Left renal pelvis (tissue), 4 donors: Measurements from ENCODE around the gene KIAA0930. TPM values are rescaled to one million over a fixed set of nuclear protein-coding genes. Genes with fewer than 3 reads are reported as not detected.
"Not testable (repeated sequence)": the region's sequence is repeated elsewhere in the genome, so short reads cannot be mapped to it uniquely, and the experiment has no call there.

Experiments
- DNase-seq, 4 donors: peaks; one replicate each; pipeline ENCODE4 v3.0.0-alpha.2; 2013; ENCODE audit warnings: low read depth in 4 of 4, low spot score in 3 of 4
- polyA plus RNA-seq, 4 donors: library from polyadenylated mRNA; unstranded; fragments of 120-200 nt; gene quantifications; one replicate each; pipeline ENCODE4 v1.2.1, GENCODE V29; 2013; ENCODE audit not compliant: insufficient read length in 4 of 4

The KIAA0930 gene
- polyA plus RNA-seq, 4 donors: 17.4 to 25.2 (median 24.1) TPM

DNA sequence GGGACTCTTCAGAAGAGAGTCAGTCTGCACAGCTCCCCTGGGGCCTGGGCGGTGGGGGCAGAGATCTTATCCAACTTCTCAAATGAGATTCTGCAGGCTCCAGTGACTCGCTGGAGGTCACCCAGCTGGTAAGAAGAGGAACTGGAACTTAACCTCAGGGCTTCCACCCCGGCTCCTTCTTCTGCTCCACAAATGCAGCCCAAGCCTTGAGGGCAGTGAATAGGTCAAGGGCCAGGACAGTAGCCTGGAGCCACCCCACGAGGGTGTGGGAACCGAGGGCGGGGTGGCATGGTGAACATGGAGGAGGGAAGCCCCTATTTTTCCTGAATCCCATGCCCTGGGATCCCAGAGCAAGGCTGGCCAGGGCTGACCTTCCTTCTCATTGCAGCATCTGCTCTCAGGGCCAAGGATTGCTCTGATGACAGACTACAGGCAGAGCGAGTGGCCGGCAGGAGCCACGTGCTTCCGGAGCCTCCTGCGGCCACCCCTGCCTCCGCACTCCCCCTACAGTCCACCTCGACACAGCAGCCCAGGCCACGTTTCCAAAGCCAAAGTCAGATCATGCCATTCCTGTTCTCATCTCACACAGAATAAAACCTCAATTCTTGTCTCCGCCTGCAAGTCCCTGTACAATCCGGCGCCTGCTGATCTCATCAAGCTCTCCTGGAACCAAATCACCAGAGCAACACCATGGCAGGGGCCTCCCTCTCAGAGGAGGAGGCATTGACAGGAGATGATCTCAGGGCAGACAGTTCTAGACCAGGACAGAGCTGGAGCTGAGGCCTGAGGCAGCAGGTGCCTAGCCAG lies 23.0 kb upstream of the KIAA0930 start:
- no peak for DNase-seq

DNA sequence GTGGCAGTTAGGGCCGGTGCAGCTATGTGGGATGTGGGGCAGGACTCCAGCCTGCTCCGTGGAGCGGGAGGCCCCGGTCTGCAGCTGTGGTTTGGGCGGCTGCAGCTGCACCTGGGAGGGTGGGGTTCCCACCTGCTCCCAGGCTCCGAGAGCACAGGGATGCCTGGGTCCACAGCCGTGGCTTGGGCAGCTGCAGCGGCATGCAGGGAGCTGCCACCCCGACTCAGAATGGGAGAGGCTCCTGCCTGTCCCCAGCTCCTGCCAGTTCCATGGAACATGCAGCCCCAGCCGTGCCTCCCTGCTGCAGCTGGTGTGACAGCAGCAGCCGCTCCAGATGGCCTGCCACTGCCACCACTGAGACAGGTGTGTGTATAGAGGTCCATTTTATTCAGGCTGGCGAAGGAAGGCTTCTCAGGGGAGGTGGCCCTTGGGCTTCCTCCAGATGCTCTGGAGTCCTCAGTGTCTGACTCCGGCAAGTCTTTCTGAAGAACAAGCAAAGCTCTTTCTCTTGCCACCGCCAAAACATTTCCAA lies 22.3 kb upstream of the KIAA0930 start:
- DNase-seq: no peak

DNA sequence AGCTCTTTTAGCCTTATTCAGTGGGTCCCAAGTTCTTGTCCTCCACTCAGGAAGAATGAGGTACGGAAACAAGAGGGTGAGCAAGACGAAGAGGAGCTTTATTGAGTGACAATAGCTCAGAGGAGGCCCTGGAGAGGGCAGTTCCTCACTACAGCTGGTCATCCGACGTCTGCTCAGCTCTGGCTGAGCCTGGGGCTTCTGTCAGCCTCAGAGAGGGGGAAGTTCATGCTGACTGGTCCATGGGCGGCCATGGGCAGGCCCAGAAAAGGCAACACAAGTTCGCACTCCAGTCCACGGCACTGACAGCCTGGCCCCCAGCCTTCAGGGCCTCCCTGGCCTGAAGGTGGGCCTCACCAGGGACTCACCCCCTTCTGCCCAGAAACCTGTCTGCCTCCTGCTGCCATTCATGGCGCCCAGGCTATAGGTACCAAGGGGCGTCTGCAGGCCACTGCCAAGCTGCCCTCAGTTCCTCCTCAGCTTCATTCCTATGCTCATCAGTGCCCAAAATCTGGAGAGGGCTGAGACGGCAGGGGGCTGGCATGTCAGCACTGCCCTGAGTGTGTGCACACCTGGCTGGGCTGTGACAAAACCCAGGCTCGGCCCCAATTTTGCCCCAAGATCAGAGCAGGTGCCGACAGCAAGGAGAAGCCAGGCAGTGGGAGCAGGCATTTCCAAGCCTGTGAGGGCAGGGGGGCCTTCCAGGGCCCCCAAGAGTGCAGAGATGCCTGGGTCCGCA lies 21.7 kb upstream of the KIAA0930 start:
- DNase-seq: no peak

DNA sequence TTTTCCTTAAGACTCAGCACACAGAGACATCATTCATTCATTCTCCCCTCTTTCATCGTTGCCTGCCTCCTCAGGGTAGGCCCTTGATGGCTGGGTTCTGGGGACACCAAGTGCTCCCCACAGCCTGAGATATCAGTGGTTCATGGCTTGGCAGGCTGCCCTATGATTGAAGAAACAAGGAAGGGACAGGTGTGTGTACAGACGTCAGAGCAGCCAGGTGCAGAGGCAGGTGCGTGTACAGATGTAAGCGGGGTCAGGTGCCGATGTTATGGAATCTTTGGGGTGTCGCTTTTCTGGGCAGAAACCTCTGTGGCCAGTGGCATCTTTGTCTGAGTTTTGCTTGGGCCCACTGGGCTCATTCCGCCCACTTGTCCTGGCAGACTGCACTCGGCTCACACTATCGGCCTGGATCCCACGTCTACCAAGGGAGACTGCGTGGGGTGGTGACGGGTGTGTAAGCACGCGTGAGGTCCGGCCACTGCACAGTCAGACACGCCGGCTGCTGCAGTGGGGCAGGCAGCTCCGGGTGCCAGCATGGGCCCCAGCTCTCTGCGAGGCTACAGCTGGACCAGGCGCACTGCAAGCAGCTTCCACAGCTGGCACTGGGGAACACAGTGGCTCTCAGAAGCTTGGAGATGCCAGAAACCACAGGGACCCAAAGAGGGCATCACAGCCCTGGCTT lies 20.9 kb upstream of the KIAA0930 start:
- no peak for DNase-seq

DNA sequence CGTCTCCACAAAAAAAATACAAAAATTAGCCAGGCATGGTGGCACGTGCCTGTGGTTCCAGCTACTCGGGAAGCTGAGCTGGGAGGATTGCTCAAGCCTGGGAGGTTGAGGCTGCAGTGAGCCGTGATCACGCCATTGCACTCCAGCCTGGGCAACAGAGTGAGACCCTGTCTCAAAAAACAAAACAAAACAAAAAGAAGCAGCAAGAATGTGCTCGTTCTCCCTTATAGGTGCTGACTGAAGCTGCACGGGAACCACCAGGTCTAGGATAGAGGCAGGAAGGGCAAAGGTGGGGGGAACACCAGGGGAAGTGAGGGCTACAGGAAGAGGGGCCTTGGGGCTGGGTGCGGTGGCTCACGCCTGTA lies 19.7 kb upstream of the KIAA0930 start:
- DNase-seq: not testable (repeated sequence)

DNA sequence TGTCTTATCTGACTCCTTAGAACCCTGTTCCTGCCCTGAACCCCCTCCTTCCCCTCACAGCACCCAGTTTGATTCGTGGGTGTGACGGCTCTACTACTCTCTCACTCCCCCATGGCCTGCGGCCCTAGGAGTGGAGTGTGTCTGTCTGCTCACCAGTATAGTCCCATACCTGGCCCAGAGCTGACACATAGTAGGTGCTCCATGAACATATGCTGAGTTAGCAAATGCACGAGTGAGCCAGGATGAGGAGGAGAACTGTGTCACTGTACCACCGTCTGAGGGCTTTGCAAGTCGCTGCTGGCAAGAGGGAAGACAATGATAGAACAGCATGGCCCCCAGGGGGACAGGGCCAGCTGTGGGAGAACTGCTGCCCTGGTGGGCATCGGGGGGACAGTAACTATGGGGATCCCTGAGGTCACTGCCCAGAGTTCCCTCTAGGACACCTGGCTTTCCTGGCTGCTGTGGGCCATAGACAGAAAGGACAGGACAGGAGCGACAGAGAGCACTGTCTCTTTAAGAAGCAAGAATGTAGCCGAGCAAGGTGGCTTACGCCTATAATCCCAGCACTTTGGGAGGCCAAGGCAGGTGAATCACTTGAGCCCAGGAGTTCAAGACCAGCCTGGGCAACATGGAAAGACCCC lies 19.2 kb upstream of the KIAA0930 start:
- no peak for DNase-seq

DNA sequence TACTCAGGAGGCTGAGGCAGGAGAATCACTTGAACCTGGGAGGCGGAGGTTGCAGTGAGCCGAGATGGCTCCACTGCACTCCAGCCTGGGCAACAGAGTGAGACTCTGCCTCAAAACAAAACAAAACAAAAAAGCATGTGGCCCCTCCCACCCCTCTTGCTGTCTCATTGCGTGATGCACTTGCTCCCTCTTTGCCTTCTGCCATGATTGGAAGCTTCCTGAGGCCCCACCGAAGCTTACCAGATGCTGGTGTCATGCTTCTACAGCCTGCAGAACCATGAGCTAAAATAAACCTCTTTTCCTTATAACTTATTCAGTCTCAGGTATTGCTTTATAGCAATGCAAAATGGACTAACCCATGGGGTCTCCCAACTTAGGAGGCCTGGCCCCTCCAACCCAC lies 17.2 kb upstream of the KIAA0930 start:
- DNase-seq: not testable (repeated sequence)

DNA sequence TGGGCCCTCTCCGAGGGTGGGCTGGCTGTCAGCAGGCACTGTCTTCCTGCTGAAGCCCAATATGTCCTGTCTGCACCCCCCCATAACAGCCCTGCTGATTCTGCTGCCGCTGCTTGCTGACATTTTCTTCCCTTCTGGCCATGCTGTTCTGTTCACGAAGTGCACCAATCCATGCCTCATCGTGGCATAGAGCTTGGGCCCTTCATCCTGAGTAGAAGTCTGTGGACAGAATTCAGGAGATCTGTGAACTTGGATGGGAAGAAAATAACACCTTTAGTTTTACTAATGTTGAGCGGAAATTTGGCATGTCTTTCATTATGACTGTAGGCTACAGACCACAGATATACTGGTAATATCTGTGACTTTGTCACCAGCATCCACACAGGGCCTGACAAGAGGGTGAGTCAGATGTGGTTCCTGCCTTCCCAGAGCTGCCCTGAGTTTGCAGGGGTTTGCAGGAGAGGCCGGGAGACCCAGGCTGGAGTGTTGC lies 14.1 kb upstream of the KIAA0930 start:
- no peak for DNase-seq

DNA sequence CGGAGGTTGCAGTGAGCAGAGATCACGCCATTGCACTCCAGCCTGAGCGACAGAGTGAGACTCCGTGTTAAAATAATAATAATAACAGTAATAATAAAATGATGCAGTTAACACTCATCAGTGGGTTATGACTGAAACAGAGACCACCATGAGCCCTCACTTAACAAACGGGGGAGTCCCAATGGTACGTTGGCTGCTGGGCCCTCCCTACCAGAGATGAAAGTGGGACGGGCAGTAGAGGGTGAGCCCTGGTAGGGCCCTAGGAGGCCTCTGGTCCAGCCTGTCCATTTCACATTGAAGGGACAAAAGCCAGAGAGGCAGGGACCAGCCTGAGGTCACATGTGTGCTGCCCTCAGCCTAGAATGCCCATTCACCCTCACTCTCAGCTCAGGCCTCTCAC lies 13.7 kb upstream of the KIAA0930 start:
- DNase-seq: no peak

DNA sequence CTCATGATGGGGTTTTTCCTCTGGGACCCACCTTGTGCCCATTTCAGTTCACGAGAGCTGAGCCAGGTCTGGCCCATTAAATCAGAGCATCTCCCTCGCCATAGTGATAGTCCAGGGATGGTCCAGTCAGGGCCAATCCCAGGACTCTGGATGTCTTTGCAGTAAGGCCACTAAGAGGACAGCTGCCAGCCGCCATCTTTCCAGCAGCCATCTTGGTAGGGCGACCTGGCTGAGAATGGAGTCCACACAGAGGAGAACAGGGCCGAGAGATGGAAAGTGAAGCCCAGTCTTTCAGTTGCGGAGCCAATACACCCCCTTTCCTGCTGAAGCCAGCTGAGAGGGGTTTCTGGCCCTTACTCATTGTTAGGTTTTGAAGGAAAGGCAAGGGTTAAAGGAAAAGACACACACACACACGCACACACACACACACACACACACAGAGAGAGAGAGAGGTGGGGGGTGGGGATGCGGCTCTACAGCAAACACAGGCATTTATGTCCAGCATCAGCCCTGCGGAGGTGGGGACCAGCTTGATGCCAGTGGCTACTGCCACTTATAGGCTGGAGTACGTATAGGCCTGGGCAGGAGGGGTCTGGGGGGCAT lies 12.4 kb upstream of the KIAA0930 start:
- no peak for DNase-seq

DNA sequence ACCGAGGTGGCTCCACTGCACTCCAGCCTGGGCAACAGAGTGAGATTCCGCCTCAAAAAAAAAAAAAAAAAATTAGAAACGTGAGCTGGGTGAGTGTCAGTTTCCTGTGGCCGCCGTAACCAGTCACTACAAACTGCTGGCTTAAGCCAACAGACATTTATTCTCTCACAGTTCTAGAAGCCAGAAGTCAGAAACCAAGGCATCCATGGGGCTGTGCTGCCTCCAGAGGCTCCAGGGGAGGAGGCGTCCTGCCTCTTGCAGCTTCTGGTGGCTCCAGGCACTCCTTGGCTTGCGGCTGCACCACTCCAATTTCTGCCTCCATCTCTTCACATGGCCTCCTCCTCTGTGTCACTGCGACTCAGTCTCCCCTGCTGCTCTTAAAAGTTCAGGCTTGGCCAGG lies 11.1 kb upstream of the KIAA0930 start:
- DNase-seq: no peak

DNA sequence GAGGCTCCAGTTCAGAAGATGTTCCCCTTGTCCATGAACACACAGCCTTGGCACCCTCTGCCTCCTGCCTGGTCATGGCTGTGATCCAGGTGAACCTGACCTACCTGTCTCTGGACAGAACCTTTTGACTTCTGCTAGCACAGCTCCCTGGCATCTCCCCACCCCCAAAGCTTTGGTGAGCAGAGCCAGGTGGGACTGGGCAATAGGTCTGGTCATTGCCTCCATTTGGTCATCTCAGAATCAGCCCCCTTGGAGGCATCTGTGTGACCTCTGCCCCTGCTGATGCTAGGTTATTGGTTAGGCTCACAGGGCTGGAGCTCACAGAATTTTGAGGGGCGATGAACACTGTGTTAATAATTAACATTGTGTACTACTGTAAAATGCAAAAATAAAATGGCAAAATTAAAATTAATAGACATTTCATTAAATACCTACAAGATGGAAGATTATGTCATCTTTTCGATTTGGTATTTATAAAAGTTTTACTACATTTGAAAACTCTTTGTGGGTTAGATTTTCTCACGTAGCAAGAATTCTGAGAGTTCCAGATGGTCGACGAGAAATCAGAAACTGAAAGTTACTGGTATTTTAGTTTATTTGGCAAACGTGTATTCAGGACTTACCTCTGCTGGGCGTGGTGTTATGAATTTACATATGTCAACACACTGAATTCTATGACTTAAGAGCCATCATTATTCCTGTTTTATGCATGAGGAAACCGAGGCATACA lies 8.3 kb upstream of the KIAA0930 start:
- no peak for DNase-seq

DNA sequence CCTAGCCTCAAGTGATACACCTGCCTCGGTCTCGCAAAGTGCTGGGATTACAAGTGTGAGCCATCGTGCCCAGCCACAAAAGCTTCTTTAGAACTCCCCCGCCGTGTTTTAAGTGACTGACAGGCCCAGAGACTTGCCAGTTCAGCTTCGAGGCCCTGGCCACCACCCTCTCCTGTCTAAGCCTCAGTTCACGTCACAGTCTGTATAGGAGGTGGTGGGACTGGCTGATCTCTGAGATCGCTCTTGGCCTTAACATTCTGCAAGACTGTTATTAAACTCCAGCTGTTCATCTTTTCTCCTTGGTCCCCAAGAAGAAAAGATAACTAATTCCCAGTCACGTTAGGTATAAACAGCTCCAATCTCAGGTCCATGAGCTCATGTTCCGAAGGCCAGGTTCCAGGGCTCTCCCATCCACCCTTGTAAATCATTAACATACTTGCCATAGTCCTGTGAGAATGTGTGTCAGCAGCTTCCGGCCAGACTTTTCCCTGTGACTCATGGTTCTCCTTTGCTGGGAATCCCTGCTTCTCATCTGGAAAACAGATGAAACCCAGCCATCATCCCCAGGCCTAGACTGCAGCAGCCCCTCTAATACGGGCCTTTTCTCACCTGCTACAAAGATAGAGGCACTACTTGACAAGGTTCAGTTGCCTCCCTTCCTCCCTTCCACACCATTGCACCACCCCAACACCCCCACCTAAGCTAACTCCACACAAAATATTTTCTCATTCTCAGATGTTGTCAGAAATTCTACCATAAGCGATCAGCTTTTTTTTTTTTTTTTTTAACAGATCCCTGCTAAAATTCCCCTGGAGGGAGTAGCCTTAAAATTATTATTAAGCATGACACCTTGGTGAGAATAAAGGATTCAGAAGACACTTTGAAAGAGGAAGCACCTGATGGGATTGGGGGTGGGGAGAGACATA lies 5.6 kb upstream of the KIAA0930 start:
- DNase-seq: peak in 2 of 4 donors; percentile 73 to 79

DNA sequence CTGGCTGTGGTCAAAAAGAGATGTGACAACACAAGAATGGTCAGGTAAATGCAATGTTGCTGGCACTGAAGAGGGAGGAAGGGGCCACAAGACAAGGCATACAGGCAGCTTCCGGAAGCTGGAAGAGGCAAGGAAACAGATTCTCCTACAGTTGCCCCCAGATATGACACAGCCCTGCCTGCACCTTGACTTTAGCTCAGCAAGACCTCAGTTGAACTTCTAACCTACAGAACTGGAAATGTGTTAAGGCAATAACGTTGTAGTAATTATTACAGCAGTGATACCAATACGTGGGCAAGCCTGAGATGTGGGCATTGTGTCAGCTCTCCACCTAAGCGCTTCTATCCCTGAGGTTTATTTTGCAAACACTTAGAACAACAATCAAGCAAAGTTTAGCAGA lies 4.2 kb upstream of the KIAA0930 start:
- no peak for DNase-seq

DNA sequence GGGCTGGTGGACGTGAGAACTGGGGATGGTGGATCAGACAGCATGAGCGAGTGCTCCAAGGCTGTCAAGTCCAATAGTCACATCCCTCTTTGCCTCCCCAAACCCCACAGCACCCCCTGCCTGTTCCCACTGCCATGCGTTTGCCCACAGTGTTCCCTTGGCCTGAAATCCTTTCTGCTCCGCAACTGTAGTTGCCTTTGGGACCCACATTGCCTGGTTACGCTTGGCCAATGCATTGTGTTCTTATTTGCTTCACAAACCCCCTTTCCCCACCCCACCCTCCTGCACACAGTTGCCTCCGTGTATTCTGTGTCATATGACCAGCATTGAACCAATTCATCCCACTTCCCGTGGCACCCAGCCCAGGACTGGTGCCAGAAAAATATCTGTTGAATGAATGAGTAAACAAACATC lies 2.1 kb upstream of the KIAA0930 start:
- DNase-seq: no peak

DNA sequence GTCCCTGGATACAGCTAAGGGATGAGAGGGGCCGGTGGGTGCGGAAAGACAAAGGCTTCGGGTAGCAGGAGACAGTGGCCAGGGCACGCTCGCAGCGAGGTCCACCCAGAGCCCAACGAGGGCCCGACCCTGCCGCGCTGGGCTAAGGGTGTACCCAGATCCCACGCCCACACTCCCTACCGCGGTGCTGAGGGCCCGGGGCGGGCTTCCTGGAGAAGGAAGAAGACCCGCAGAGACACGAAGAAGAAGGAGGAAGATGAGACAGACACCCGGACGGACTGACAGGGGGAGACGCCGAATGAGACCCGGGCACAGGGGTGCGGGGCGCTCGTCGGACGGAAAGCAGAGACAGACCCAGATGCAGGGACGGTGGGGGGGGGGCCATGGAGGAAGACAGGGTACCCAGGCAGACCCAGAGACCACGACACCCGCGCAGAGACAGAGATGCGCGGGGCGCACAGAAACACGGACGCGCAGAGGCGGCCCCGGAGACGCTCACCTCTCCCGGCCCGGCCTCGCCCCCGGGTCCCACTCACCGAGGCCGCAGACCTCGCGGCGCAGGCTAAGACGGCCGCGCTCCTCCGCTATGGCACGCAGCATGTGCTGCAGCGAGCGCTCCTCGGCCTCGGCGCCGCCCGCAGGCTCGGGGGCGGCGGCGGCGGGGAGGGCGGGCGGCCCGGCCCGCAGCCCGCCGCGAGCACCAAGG lies 437 bp downstream of the KIAA0930 start:
- DNase-seq: no peak

DNA sequence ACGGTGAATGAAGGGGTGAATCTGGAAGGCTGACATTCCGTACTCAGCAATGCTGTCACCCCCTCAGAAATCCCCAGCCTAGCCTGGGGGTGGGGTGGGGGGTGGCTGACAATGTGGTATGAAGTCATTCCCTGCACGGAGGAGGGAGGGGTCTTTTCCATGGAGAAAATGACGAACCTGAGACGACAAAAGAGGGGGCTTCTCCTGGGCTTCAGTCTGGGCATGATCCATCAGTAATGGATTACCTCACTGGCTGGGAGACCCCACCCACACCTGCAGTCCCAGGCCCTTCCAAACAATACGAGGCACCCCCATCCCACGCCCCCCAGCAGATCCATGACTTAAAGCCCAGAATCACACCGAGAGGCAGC lies 1.0 kb downstream of the KIAA0930 start:
- DNase-seq: no peak
